22Rv1 (cell line): Measurements from ENCODE around the gene GNAI3.

Experiments
- CTCF ChIP-seq: fragments of 450-650 bp; IDR thresholded peaks from 2 replicates; pipeline ENCODE4 v1.5.1; 2017; ENCODE audit warnings: mild to moderate bottlenecking
- ZFX ChIP-seq: fragments of 450-650 bp; IDR thresholded peaks from 2 replicates; pipeline ENCODE4 v1.6.1; 2017; ENCODE audit warnings: antibody characterized with exemption, borderline replicate concordance

DNA sequence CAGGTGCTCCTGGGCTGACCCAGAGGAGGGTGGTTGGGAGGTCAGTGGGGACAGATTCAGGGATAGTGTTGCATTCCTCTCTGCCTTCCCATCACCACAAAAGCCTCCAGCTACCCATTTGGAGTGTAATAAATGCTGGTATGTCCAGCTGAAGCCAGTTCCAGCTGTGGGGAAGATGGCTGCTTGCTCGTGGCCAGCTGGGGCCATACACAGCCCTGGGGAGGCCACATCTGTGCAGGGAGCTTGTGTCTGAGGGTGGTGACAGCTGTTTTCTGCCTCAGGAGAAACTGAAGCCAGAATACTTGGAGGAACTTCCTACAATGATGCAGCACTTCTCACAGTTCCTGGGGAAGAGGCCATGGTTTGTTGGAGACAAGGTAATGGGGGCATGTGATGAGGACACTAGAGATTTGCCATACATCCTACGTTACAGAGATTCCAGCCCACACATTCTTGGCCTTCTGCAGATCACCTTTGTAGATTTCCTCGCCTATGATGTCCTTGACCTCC lies 110.2 kb downstream of the GNAI3 start:
- TF ChIP-seq CTCF (no peak), ZFX (no peak)
